Measurements from ENCODE around the gene OBP2A. TPM values are rescaled to one million over a fixed set of nuclear protein-coding genes. Genes with fewer than 3 reads are reported as not detected.
A peak's percentile ranks its signal among the peaks of the same experiment; 100 is the strongest.
"Not testable (repeated sequence)": the region's sequence is repeated elsewhere in the genome, so short reads cannot be mapped to it uniquely, and the experiment has no call there.

The OBP2A gene
- total RNA-seq, 4 donors from 2014 or later: not detected

GRCh38 chr9:135530146-135530545 is 15.8 kb upstream of the OBP2A start:
- Histone ChIP-seq H3K9me3 (no peaks in the 10 kb centered on the region), H3K4me1 (no peaks in the 10 kb centered on the region), H3K4me3 (no peak overlapping the region), H3K27me3 (no peaks in the 10 kb centered on the region), H3K27ac (no peak overlapping the region), H3K36me3 (no peaks in the 10 kb centered on the region)
- TF ChIP-seq CTCF (IDR thresholded peaks at IDR 0.05): no peak
- TF ChIP-seq POLR2A (IDR thresholded peaks at IDR 0.05): no peak
- peak in 1 of 3 donors; percentile 17 for DNase-seq

- TF ChIP-seq CTCF (IDR thresholded peaks at IDR 0.05): no peak
- no peak for TF ChIP-seq POLR2A (IDR thresholded peaks at IDR 0.05)
- Histone ChIP-seq H3K4me1 (no peaks in the 10 kb centered on the region), H3K27me3 (no peaks in the 10 kb centered on the region), H3K36me3 (no peaks in the 10 kb centered on the region), H3K4me3 (no peak overlapping the region), H3K27ac (no peak overlapping the region), H3K9me3 (no peaks in the 10 kb centered on the region)
- peak in 1 of 3 donors; percentile 24 for DNase-seq
These were observed 14.8 kb upstream of the OBP2A start for GRCh38 chr9:135531096-135531495.

GRCh38 chr9:135533113-135533512 is 12.8 kb upstream of the OBP2A start:
- Histone ChIP-seq H3K9me3 (no peaks in the 10 kb centered on the region), H3K4me1 (no peaks in the 10 kb centered on the region), H3K27me3 (no peaks in the 10 kb centered on the region), H3K4me3 (no peak overlapping the region), H3K27ac (no peak overlapping the region), H3K36me3 (no peaks in the 10 kb centered on the region)
- no peak for DNase-seq
- TF ChIP-seq CTCF (IDR thresholded peaks at IDR 0.05) (no peak), POLR2A (IDR thresholded peaks at IDR 0.05) (no peak)

GRCh38 chr9:135533674-135534073 is 12.3 kb upstream of the OBP2A start:
- no peaks in the 10 kb centered on the region for H3K27me3 ChIP-seq
- H3K27ac ChIP-seq: no peak overlapping the region
- H3K4me1 ChIP-seq: no peaks in the 10 kb centered on the region
- no peaks in the 10 kb centered on the region for H3K36me3 ChIP-seq
- TF ChIP-seq POLR2A (IDR thresholded peaks at IDR 0.05) (no peak), CTCF (IDR thresholded peaks at IDR 0.05) (no peak)
- no peaks in the 10 kb centered on the region for H3K9me3 ChIP-seq
- DNase-seq: no peak
- H3K4me3 ChIP-seq: no peak overlapping the region

- not testable (repeated sequence) for H3K4me1 ChIP-seq, H3K36me3 ChIP-seq, H3K27me3 ChIP-seq, H3K9me3 ChIP-seq, H3K27ac ChIP-seq, H3K4me3 ChIP-seq
- DNase-seq: peak in 1 of 3 donors; percentile 22
These were observed 11.7 kb upstream of the OBP2A start for GRCh38 chr9:135534192-135534711.

- H3K9me3 ChIP-seq, H3K36me3 ChIP-seq, H3K4me3 ChIP-seq, H3K27ac ChIP-seq, H3K4me1 ChIP-seq, H3K27me3 ChIP-seq: not testable (repeated sequence)
- DNase-seq: peak in 1 of 3 donors; percentile 4
These were observed 11.1 kb upstream of the OBP2A start for GRCh38 chr9:135534826-135535225.

GRCh38 chr9:135535631-135536030 is 10.3 kb upstream of the OBP2A start:
- not testable (repeated sequence) for H3K27me3 ChIP-seq, H3K4me1 ChIP-seq, H3K27ac ChIP-seq, H3K9me3 ChIP-seq, H3K36me3 ChIP-seq, H3K4me3 ChIP-seq
- peak in 1 of 3 donors; percentile 21 for DNase-seq

Measured in Peyer's patch (tissue), 4 donors.